GM21515 (cell line): Measurements from ENCODE around the gene CDK4.
"Not testable (repeated sequence)": the region's sequence is repeated elsewhere in the genome, so short reads cannot be mapped to it uniquely, and the experiment has no call there.

ENCODE experiments used
- ATAC-seq: cut with Tn5 transposase; IDR thresholded peaks from one replicate; pipeline ENCODE4 v1.9.1; 2021; ENCODE audit not compliant: unreplicated experiment

The CDK4 gene

DNA sequence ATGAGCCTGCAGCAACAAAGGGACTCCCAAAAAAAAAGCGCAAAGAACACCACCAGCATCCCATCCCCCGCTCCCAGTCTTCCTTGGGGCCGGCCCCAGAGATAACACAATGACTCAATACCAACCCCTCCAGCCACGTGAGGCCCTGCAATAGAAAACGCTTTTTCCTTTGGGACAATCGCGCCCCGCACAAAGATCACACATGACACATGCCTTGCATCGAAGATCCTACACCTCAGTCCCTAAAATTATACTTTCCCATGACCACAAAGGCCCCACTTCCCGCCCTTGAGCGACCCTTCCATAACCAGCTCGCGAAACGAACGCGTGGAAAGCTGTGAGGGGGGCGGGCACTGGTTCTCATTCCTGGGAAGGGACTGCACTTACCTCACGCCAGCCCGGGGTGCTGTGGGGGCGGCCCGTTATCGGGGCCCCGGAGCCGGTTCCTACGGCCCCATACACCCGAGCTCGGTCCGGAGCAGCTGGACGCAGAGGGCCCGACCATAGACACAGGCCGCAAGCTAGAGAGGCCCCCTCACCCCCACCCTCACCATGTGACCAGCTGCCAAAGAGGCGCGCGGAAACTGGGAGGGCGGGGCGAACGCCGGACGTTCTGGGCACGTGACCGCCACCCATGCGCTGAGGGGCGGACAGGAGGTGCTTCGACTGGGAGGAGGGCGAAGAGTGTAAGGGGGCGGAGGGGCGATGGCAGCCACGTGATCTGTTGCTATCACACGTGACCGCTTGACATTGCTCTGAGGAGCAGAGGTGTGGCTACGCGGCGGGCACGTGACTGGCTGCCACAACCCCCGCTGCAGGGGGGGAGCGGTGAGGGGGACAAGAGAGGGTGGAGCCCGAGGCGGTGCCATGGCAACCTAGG, at the start of gene CDK4:
Gene CDK4 (minus strand): TSS at position 523 of the 880 bp plus-strand sequence. CDS start 593 bp downstream, outside the sequence.
- ATAC-seq, result peak; percentile 66

DNA sequence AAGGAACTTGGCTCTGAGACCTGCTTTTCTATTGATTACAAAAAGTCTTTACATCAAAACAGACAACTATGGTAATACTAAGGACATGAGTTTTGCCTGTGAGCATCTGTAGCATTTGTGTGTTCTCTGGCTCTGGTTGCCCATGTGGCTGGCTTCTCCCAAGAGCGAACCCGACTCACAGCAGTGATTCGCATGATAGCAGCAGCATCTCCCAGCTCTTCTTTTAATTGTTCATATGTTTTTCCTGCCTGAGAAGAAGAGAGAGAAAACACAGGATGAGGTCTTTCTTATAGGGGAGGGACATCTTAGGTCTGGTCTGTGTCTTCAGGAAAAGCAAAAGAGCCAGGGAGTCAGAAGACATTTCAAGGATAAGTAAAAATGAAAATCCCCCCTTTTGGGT, 48.9 kb upstream of the CDK4 start:
- no peak for ATAC-seq

DNA sequence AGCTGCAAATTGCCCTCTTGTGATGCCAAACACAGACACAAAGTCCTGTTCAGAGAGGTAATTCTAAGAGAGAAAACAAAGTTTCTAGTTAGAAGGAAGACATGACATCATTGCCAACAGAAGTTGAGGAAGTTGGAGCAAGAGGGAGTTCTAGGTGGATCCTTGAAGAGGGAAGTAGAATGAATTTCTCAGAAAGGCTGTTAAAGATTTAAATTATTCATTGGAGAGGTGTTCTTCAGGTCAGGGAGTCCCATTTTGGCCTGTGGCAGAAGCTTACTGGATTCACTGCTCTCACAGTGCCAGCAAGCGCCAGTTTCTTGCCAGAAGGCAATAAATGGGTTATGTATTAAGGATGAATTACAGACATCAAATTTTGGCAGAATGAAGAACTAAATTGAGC, 45.8 kb upstream of the CDK4 start:
- ATAC-seq, result no peak

DNA sequence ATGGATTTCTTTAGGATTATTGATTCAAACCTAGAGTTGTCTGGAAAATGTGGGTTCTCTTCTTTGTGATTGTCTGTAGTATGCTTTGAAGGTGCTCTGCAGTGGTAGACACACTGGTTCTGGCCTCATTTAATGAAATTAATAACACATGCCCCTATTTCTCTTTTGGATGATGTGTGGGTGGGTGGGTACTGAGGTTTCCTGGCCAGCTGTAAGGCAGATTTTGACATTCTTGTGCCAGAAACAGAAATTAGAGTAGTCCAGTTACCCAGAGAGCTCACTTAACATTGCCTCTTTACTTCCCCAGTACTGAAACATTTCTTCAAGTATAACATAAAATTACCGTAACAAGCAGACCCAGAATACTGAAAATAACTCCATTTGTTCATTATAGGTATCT, 44.9 kb upstream of the CDK4 start:
- ATAC-seq, result no peak

DNA sequence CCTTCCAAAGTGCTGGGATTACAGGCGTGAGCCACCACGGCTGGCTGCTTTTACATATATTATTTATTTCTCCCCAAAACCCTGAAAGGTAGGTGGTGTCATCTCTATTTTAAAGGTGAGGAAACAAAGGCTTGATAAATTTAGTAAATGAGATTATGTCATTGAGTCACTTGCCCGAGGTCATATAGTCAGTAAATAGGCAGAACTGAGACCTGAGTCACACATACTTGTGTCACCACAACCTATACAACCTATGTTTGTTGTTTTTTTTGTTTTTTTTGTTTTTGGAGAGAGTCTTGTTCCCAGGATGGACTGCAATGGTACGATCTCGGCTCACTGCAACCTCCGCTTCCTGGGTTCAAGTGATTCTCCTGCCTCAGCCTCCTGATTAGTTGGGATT, 43.2 kb upstream of the CDK4 start:
- no peak for ATAC-seq

DNA sequence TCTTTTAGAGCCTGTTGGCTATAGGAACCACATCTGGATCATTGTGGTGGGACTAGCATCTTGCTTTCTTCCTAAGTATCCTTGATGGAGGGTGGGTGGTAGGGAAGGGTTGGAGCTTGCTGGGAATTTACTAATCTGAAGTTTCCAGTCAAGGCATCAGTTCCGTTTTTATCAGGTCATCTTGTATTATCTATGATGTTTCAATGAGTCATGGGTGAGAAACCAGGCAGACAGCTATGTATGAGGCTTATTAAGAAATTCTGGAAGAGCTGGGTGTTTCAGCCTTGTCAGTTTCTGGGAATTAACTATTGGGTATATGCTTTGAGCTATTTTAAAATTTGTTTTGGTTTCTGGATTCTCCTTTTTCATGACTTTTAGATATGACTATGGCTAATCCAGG, 41.8 kb upstream of the CDK4 start:
- no peak for ATAC-seq

DNA sequence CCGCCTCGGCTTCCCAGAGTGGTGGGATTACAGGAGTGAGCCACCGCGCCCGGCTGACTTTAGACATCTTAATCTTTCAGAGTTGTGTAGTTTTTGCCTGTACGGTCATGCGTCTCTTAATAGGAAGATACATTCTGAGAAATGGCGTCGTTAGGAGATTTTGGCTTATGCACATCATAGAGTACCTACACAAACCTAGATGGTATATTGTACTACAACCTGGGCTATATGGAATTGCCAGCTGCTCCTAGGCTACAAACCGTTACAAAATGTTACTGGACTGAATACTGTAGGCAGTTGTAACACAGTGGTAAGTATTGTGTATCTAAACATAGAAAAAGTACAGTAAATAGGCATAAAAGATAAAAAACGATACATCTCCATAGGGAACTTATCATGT, 31.8 kb upstream of the CDK4 start:
- no peak for ATAC-seq

DNA sequence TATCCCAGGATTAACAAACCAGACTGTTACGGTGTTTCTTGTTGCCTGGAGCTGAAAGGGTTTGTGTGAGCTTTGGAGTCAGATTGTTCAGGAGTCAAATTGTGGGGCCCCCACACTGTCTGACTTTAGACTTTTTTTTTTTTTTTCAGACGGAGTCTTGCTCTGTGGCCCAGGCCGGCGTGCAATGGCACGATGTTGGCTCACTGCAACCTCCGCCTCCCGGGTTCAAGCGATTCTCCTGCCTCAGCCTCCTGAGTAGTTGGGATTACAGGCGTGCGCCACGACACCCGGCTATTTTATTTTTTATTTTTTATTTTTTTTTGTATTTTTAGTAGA, 31.3 kb upstream of the CDK4 start:
- no peak for ATAC-seq

DNA sequence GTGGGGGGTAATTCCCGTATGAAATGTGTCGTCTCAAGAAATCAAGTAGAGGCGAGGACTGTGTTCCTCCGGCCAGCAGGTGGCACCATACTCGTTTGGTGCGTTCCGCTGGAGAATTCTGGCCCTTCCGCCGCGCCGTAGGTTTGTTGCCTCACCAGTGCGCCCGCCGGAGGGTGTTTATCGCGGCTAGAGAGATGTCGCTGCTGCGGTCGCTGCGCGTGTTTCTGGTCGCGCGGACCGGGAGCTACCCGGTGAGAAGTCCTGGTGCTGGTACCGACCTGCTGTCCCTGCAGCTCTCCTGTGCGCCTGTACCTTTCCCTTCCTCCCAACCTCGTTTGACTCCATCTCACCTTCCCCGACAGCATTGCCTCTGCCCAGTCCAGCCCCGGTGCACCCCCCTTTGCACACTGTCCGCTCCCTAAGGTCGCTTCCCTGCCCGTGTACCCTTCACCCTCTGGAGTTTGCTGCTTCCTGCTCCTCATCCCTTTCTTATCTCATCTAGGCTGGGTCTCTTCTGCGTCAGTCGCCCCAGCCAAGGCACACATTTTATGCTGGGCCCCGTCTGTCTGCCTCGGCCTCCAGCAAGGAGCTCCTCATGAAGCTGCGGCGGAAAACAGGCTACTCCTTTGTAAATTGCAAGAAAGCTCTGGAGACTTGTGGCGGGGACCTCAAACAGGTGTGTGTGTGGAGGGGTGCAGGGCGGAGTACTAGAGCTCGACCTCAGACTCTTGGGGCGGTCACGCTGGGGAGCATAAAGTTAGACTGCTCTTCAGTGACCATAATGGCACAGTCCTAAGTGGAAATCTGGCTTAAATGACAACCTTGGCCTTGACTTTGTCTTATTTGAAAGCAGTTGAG, 30.7 kb upstream of the CDK4 start, which contains the start of gene TSFM:
Gene TSFM (plus strand): TSS at position 180 of the 858 bp plus-strand sequence. CDS start 15 bp downstream, at position 195.
- ATAC-seq, result peak; percentile 81

DNA sequence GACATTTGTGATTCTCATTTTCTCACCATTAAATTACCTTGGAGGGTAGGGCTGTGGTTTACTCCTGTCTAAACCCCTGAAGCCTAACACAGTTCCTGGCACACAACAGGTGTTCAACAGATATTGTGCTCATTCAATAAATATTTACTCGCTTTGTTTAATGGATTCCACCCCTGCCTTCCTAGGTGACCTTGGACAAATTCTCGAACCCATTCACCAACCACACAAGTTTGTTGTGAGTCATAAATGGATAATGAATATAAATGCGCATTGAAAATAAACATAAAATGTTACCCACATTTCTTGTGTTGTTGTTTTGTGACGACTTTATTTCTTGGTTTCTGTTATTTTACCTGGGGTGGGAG, 30.1 kb upstream of the CDK4 start:
- ATAC-seq, result no peak

DNA sequence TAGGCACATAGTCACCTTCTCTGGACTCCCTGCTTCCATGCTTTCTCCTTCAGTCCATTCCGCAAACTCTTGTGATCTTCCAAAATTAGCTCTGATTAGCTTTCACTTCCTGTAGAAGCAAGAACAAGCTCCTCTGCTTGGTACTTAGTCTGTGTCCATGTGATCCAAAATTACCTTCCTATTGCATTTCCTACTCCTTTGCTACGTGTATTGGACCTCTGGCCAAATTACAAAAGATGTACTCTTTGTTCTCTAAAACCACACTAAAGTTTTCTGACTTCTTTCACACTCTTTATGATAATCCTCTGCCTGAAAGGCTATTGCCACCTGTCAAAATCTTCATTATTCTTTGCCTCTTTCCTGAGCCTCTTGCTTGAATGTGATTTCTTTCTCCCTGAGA, 29.7 kb upstream of the CDK4 start:
- ATAC-seq, result no peak

DNA sequence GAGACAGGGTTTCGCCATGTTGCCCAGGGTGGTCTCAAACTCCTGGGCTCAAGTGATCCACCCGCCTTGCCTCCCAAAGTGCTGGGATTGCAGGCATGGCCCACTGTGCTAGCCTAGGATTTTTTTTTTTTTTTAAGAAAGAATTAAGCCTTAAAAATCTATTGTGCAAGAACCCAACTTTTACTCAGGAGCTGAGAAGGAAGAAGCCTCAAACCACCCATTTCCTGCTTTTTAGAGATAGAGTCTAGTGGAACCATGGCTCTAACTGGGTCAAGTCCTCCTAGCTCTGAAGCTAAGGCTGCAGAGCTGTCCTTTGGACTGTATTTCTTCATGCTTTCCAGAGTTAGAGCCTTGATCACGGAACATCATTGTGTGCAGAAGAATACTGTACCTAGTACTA, 29.1 kb upstream of the CDK4 start:
- no peak for ATAC-seq

DNA sequence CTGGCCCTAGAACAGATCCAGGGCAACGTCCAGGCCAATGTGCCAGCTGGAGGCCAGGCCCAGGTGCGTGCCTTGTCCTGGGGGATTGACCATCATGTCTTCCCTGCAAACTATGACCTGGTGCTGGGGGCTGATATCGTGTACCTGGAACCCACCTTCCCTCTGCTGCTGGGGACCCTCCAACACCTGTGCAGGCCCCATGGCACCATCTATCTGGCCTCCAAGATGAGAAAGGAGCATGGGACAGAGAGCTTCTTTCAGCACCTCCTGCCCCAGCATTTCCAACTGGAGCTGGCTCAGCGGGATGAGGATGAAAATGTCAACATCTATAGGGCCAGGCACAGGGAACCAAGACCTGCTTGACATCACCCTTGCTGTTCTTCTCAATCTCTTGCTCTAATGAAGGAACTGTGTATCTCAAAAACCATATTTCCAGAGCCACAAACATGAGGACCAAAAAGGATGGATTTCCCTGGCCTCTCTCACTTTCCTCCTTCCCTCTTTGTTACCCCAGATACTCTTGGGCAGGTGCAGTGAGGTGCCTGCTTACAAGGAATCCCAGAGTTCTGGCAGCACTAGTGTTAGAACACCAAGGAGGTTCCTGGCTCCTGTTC, 28.3 kb upstream of the CDK4 start:
- ATAC-seq, result no peak

DNA sequence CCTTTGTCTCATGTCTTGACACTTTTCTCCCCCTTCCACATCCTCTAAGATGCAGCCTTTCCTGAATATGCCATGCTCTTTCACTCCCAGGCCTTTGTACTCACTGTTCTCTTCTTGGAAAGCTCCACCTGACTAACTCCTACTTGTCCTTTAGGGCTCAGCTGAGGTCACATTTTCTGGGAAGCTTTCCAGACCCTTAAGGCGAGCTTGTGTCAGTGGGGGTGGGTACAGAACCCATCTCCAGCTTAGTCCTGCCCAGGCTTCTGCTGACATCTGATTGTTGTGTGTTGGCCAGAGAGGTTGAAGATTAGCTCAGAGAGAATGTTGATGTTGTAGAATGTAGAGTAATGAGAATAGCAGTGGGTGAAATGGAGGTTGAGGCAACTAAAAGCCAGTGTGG, 27.6 kb upstream of the CDK4 start:
- ATAC-seq, result no peak

DNA sequence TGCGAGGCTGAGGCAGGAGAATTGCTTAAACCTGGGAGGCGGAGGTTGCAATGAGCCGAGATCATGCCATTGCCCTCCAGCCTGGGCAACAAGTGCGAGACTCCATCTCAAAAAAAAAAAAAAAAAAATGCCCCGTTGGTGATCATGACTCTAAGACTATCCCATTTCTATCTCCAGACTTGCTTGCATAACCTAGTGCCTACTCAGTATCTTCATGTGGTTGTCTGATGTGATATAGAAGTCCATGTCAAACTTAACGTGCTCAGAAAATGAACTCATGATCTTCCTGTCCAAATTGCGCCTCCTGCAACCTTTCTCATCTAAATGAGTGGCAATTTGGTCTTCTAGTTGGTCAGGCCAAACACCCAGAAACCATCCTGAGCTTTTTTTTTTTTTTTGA, 25.8 kb upstream of the CDK4 start:
- no peak for ATAC-seq

DNA sequence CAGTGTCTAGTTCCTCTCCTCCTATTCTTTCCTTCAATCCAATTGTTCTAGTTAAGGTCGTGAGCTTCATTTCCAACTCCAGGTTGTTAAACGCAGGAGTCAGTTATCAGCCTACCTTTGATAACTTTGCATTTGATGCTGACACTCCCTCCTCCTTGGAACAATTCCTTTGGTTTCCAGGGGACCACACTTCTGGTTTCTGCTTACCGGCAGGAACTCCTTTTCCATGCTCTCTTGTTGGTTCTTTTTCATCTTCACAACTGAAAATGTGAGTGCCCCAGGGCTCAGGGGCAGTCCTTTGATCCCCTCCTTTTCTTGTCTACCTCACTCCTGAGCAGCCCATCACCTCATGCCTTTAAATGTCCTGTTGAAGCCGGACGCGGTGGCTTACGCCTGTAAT, 25.3 kb upstream of the CDK4 start:
- no peak for ATAC-seq

DNA sequence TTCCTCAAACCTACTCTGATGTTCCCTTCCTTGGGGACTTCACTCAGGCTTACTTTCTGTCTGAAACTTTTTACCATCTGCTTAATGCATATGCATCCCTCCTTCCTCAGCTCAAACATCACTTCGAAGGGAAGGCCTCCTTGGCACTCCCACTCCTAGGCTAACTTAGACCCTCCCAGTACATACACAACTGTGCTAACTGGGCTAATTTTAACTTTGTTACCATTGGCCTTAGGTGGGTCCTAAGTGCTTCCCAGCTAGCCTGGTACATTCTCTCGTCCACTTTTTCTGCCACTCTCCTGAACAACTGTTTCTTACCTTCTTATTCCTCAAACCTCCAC, 24.1 kb upstream of the CDK4 start:
- ATAC-seq, result no peak

DNA sequence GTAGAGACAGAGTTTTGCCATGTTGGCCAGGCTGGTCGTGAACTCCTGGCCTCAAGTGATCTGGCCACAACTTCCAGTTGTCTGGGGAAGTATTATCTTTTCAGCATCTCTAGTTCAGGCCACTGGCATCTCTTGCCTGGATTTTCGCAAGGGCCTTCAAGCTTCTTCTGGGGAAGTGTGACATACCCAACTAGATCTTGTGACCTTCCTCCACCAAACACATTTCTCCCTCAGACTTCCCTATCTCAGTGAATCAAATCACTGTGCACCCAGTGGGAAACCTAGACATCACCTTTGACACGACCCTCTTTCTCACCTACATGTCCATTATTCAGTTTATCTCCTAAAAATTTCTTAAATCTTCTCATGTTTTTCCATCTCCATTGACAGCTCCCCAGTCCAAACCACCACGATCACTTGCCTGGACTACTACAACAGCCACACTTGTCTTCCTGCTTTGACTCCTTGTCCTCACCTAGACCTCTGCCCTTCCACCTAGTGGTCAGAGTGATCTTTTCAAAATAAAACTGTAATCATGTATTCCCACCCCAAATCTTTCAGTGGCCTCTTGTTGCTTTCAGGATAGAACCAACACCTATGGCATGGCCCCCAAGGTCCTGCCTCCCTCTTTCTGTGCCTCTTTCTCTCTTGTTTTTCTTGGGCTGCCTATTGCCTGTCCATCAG, 23.6 kb upstream of the CDK4 start:
- ATAC-seq, result no peak

DNA sequence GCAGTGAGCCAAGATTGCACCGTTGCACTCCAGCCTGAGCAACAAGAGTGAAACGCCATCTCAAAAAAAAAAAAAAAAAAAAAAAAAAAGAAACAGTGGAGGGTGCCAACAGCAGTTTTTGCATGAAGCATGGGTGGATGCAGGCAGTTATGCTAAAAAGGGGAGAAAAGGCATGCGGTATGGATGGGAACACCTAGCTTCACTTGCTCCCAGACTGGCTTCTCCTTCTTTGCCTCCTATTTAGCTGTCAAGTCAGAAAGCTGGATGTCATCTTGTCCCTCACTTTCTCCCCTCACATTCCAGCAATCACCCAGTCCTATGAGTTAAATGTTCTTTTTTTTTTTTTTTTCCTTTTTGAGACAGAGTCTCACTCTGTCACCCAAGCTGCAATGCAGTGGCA, 22.9 kb upstream of the CDK4 start:
- ATAC-seq, result no peak

DNA sequence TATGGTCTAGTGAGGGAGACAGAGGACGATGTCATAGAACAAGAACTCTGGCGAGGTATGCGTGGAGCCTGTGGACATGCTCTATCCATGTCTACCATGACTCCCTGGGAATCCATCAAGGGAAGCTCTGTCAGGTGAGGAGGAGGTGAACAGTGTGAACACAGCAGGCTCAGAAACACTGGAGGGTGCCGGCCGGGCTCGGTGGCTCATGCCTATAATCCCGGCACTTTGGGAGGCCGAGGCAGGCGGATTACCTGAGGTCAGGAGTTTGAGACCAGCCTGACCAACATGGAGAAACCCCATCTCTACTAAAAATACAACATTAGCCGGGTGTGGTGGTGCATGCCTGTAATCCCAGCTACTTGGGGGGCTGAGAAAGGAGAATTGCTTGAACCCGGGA, 22.5 kb upstream of the CDK4 start:
- not testable (repeated sequence) for ATAC-seq
